Right atrium auricular region (tissue), 2 donors: ENCODE results near the gene PDE4D. TPM values are rescaled to one million over a fixed set of nuclear protein-coding genes. Genes with fewer than 3 reads are reported as not detected.

Source experiments
- DNase-seq: peaks from one replicate; pipeline ENCODE4 v3.0.0-alpha.2; 2019; ENCODE audit warnings: low spot score
- H3K27ac ChIP-seq, 2 donors: fragments of 200-600 bp; sonication (generic); 1 replicate in 1 of 2; 2 replicates in 1 of 2; pipeline ENCODE4 v1.5.1; 2016 to 2019
- H3K27me3 ChIP-seq, 2 donors: fragments of 200-600 bp; sonication (generic); one replicate each; pipeline versions ENCODE4 v1.5.1 to v1.6.0; 2017 to 2019
- H3K36me3 ChIP-seq: fragments of 200-600 bp; sonication (generic); one replicate; pipeline ENCODE4 v1.5.1; 2016
- H3K4me1 ChIP-seq, 2 donors: fragments of 200-600 bp; sonication (generic); one replicate each; pipeline versions ENCODE4 v1.5.1 to v1.6.0; 2017 to 2019
- H3K4me3 ChIP-seq, 2 donors: fragments of 200-600 bp; sonication (generic); 1 replicate in 1 of 2; 2 replicates in 1 of 2; pipeline ENCODE4 v1.5.1; 2017 to 2019; ENCODE audit warnings: mild to moderate bottlenecking in 1 of 2, moderate library complexity in 1 of 2
- H3K9me3 ChIP-seq, 2 donors: fragments of 200-600 bp; sonication (generic); one replicate each; pipeline ENCODE4 v1.5.1; 2019
- CTCF ChIP-seq, 2 donors: fragments of 200-600 bp; sonication (generic); IDR thresholded peaks; one replicate each; pipeline ENCODE4 v1.5.1; 2019; ENCODE audit warnings: antibody characterized with exemption in 2 of 2
- total RNA-seq, 2 donors: library from RNA; depleted of rRNA; stranded (reverse); fragments of >200 nt; gene quantifications; one replicate each; pipeline ENCODE4 v1.1.0, GENCODE V29; 2016

The PDE4D gene
- total RNA-seq = 10 to 100 TPM; 43.3 to 44.0 TPM

DNA sequence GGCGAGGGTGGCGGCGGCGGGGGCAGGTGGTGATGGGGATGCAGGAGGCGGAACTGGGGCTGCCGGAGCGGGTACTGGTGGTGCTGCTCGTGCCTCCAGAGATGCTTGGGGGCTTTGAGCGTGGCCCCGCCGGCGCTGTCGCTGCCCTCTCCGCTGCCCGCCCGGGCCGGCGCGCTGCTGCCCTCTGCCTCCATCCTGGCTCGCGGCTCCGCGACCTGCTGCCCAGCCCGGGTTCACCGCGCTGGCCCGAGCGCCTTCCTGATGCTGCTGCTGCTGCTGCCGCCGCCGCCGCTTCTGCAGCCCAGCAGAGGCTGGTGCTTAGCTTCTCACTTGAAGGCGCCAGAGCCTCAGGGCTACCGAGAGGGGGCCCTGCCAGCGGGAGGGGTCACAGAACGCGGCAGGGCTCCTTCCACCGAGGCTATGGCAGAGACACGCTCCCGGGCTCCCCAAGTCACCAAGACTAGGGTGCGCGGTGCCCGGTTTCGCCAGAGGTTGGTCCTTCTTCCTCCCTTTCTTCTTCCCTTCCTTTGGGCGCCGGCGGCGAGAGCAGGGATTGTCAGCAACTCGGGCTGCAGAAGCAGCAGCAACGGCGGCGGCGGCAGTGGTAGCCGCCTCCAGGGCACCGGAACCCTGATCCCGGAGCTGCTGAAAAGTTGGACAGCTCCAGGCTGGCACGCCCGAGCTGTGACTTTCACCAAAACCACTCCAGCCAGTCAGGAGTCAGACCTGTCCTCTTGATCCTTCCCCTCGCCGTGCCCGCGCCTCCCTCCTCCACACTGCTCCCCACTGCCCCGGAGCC lies at the start of gene PDE4D:
Gene PDE4D, minus strand, starts transcription at position 298 of the 799 bp plus-strand sequence.
- no peaks in the 10 kb centered on the region for H3K36me3 ChIP-seq
- TF ChIP-seq CTCF (IDR thresholded peaks at IDR 0.05) = no peak
- H3K4me3 ChIP-seq = peak within 1 kb of the TSS in 1 of 2 donors; percentile 31
- no peak within 1 kb of the TSS for H3K27ac ChIP-seq
- H3K9me3 ChIP-seq = no peaks in the 10 kb centered on the region
- DNase-seq = no peak
- H3K4me1 ChIP-seq = peaks cover 0 to 10% of the 10 kb centered on the region in 2 donors
- peaks cover 0 to 3% of the 10 kb centered on the region in 2 donors for H3K27me3 ChIP-seq

- Histone ChIP-seq H3K27ac (no peak overlapping the region), H3K27me3 (no peaks in the 10 kb centered on the region), H3K9me3 (no peaks in the 10 kb centered on the region), H3K4me1 (no peaks in the 10 kb centered on the region), H3K36me3 (no peaks in the 10 kb centered on the region), H3K4me3 (no peak overlapping the region)
- no peak for TF ChIP-seq CTCF (IDR thresholded peaks at IDR 0.05)
- DNase-seq = no peak
These were observed 44.1 kb upstream of the PDE4D start for GRCh38 chr5:59937633-59938032.

- no peak overlapping the region for H3K27ac ChIP-seq
- H3K9me3 ChIP-seq = no peaks in the 10 kb centered on the region
- TF ChIP-seq CTCF (IDR thresholded peaks at IDR 0.05) = no peak
- DNase-seq = no peak
- H3K4me1 ChIP-seq = no peaks in the 10 kb centered on the region
- no peaks in the 10 kb centered on the region for H3K36me3 ChIP-seq
- no peak overlapping the region for H3K4me3 ChIP-seq
- H3K27me3 ChIP-seq = no peaks in the 10 kb centered on the region
These were observed 29.9 kb upstream of the PDE4D start for GRCh38 chr5:59923465-59923864.

GRCh38 chr5:59922220-59922619 lies 28.7 kb upstream of the PDE4D start:
- Histone ChIP-seq H3K36me3 (no peaks in the 10 kb centered on the region), H3K4me1 (no peaks in the 10 kb centered on the region), H3K9me3 (no peaks in the 10 kb centered on the region), H3K4me3 (no peak overlapping the region), H3K27me3 (no peaks in the 10 kb centered on the region), H3K27ac (no peak overlapping the region)
- no peak for TF ChIP-seq CTCF (IDR thresholded peaks at IDR 0.05)
- DNase-seq = no peak

- no peak overlapping the region for H3K4me3 ChIP-seq
- no peaks in the 10 kb centered on the region for H3K9me3 ChIP-seq
- TF ChIP-seq CTCF (IDR thresholded peaks at IDR 0.05) = no peak
- no peak for DNase-seq
- no peaks in the 10 kb centered on the region for H3K4me1 ChIP-seq
- no peaks in the 10 kb centered on the region for H3K27me3 ChIP-seq
- H3K36me3 ChIP-seq = no peaks in the 10 kb centered on the region
- no peak overlapping the region for H3K27ac ChIP-seq
These were observed 28.3 kb upstream of the PDE4D start for GRCh38 chr5:59921816-59922215.

DNA sequence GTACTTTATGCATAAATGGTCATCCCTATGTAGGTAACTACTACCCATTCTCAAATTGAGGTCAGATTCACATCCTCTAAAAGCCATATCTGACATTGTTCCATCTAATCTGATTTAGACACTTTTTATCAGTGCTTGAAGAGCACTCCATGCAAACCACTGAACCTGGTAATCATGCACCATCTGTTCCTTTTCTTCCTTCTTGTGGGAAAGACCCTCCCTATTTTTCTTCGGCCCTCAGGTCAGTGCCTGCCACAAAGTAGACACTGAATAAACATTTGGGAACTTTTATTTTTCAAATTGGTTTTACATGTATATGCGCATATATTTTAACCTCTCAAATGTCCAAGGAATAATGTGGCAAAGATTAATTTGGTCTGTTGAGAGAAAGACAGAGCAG lies 26.0 kb upstream of the PDE4D start:
- Histone ChIP-seq H3K4me3 (no peak overlapping the region), H3K27ac (no peak overlapping the region), H3K36me3 (no peaks in the 10 kb centered on the region), H3K9me3 (no peaks in the 10 kb centered on the region), H3K4me1 (no peaks in the 10 kb centered on the region), H3K27me3 (no peaks in the 10 kb centered on the region)
- TF ChIP-seq CTCF (IDR thresholded peaks at IDR 0.05) = no peak
- DNase-seq = no peak
